ENCODE data around the gene LRIG1.

The LRIG1 gene

GRCh38 chr3:66498687-66499621 is 1.9 kb downstream of the LRIG1 start:
- ATAC-seq: no peak
- no peak for TF ChIP-seq POU6F1 (CRISPR knock-in tag; IDR thresholded peaks at IDR 0.05; ENCODE audit: borderline replicate concordance, low read depth)
- TF ChIP-seq TCF4 (CRISPR knock-in tag; IDR thresholded peaks at IDR 0.05; ENCODE audit: borderline replicate concordance): no peak
- no peak for TF ChIP-seq ZNF565 (CRISPR knock-in tag; conservative IDR thresholded peaks at IDR 0.05; ENCODE audit: low read depth)
- TF ChIP-seq GLIS3 (CRISPR knock-in tag; IDR thresholded peaks at IDR 0.05): no peak
- TF ChIP-seq CSDC2 (CRISPR knock-in tag; IDR thresholded peaks at IDR 0.05): no peak
- TF ChIP-seq ARNTL (CRISPR knock-in tag; IDR thresholded peaks at IDR 0.05; ENCODE audit: borderline replicate concordance, low read depth): no peak
- TF ChIP-seq CREB5 (CRISPR knock-in tag; IDR thresholded peaks at IDR 0.05; ENCODE audit: low read depth): no peak
- no peak for TF ChIP-seq ZNF70 (CRISPR knock-in tag; IDR thresholded peaks at IDR 0.05)
- no peak for TF ChIP-seq ZFP30 (CRISPR knock-in tag; IDR thresholded peaks at IDR 0.05)
- TF ChIP-seq ZC3H10 (CRISPR knock-in tag; IDR thresholded peaks at IDR 0.05): no peak
- TF ChIP-seq CSRNP3 (CRISPR knock-in tag; IDR thresholded peaks at IDR 0.05): no peak
- TF ChIP-seq ZFP3 (CRISPR knock-in tag; IDR thresholded peaks at IDR 0.05): no peak
- TF ChIP-seq ZNF8 (CRISPR knock-in tag; IDR thresholded peaks at IDR 0.05): no peak
- no peak for TF ChIP-seq RARB (CRISPR knock-in tag; IDR thresholded peaks at IDR 0.05)
- no peak for TF ChIP-seq SNAI2 (CRISPR knock-in tag; IDR thresholded peaks at IDR 0.05)

GRCh38 chr3:66497985-66498671 is 2.7 kb downstream of the LRIG1 start:
- ATAC-seq: no peak
- TF ChIP-seq ZFP3 (CRISPR knock-in tag; IDR thresholded peaks at IDR 0.05) (no peak), ZNF8 (CRISPR knock-in tag; IDR thresholded peaks at IDR 0.05) (no peak), CSRNP3 (CRISPR knock-in tag; IDR thresholded peaks at IDR 0.05) (no peak), TOX (CRISPR knock-in tag; IDR thresholded peaks at IDR 0.05; ENCODE audit: borderline replicate concordance) (no peak), ZFP30 (CRISPR knock-in tag; IDR thresholded peaks at IDR 0.05) (no peak), PPARA (CRISPR knock-in tag; IDR thresholded peaks at IDR 0.05; ENCODE audit: borderline replicate concordance) (no peak), OSR1 (CRISPR knock-in tag; IDR thresholded peaks at IDR 0.05) (no peak)

- ATAC-seq: no peak
- TF ChIP-seq ZNF70 (CRISPR knock-in tag; IDR thresholded peaks at IDR 0.05): no peak
Observed at GRCh38 chr3:66497288-66497984, 3.4 kb downstream of the LRIG1 start.

- no peak for ATAC-seq
- no peak for TF ChIP-seq ZFP3 (CRISPR knock-in tag; IDR thresholded peaks at IDR 0.05)
- TF ChIP-seq ZNF565 (CRISPR knock-in tag; conservative IDR thresholded peaks at IDR 0.05; ENCODE audit: low read depth): no peak
- no peak for TF ChIP-seq ZFP30 (CRISPR knock-in tag; IDR thresholded peaks at IDR 0.05)
- TF ChIP-seq ARNTL (CRISPR knock-in tag; IDR thresholded peaks at IDR 0.05; ENCODE audit: borderline replicate concordance, low read depth): no peak
- no peak for TF ChIP-seq PPARA (CRISPR knock-in tag; IDR thresholded peaks at IDR 0.05; ENCODE audit: borderline replicate concordance)
- TF ChIP-seq TOX (CRISPR knock-in tag; IDR thresholded peaks at IDR 0.05; ENCODE audit: borderline replicate concordance): no peak
- no peak for TF ChIP-seq OSR1 (CRISPR knock-in tag; IDR thresholded peaks at IDR 0.05)
- TF ChIP-seq POU6F1 (CRISPR knock-in tag; IDR thresholded peaks at IDR 0.05; ENCODE audit: borderline replicate concordance, low read depth): no peak
- TF ChIP-seq ZC3H10 (CRISPR knock-in tag; IDR thresholded peaks at IDR 0.05): no peak
- no peak for TF ChIP-seq PATZ1 (CRISPR knock-in tag; IDR thresholded peaks at IDR 0.05; ENCODE audit: borderline replicate concordance)
- no peak for TF ChIP-seq RARB (CRISPR knock-in tag; IDR thresholded peaks at IDR 0.05)
- no peak for TF ChIP-seq TCF4 (CRISPR knock-in tag; IDR thresholded peaks at IDR 0.05; ENCODE audit: borderline replicate concordance)
Observed at GRCh38 chr3:66496746-66497145, 4.1 kb downstream of the LRIG1 start.
